Measurements from ENCODE around the gene PBRM1.
"Not testable (repeated sequence)": the region's sequence is repeated elsewhere in the genome, so short reads cannot be mapped to it uniquely, and the experiment has no call there.

The PBRM1 gene

DNA sequence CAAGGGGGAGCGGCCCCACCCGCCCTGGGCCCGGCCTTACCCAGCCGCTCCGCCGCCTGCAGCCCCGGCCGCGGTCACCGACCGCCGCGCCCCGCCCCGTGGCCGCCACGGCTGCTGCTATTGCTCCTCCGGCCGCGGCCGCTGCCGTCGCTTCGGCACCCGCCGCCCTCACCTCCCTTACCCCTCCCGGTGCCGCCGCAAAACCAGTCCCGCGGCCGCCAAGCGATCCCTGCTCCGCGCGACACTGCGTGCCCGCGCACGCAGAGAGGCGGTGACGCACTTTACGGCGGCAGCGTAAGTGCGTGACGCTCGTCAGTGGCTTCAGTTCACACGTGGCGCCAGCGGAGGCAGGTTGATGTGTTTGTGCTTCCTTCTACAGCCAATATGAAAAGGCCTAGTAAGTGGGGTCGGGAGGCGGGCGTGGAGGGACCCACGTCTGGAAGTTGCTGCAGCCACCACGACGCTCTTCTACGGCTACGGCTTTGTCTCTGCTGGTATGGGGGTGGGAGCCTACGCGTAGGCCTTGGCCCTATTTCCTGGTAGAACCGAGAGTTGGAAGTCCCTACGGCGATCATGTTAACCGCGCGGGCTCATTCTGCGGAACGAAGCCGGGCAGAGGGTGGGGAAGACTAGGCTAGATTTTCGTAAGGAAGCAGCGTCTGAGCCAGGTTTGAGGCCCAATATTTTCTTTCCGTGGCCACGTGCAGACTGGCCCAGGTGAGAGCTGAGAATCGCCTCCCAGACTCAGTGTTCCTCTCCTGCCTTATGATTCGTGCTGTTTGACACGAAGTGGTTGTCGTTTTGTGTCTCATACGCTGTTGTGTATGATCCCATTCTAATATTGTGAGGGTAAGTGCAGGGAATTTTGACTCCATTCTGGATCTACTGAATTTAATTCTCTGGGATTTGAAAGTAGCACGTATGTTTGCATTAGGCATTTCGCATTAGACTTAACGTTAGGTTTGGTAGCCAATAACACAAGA lies at the start of gene PBRM1, which contains the start of gene GNL3:
Gene PBRM1, minus strand, starts transcription at position 205 of the 983 bp plus-strand sequence.
Gene GNL3, plus strand, starts transcription at position 324 of the 983 bp plus-strand sequence. Its CDS starts 61 bp downstream, at position 385.
- peak; percentile 98 for DNase-seq (ENCODE audit: low spot score)

DNA sequence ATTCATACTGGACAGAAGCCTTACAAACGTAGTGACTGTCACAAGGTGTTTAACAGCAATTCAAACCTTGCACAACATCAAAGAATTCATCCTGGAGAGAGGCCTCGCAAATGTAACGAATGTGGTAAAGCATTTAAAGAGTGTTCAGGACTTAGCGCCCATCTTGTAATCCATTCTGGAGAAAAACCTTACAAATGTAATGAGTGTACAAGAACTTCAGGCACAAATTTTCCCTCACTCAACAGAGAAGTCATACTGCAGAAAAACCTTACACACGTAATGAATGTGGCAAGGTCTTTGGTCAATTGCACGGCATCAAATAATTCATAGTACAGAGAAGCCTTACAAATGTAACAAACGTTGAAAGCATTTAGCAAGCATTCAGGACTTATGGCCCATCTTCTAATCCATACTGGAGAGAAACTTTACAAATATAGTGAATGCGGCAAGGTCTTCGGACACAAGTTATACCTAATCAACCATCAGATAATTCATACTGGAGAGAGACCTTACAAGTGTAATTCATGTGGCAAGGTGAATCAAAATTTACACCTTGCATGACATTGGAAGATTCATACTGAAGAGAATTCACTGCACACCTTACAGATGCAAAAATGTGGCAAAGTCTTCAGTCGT lies 47.7 kb upstream of the PBRM1 start:
- no peak for DNase-seq (ENCODE audit: low spot score)

DNA sequence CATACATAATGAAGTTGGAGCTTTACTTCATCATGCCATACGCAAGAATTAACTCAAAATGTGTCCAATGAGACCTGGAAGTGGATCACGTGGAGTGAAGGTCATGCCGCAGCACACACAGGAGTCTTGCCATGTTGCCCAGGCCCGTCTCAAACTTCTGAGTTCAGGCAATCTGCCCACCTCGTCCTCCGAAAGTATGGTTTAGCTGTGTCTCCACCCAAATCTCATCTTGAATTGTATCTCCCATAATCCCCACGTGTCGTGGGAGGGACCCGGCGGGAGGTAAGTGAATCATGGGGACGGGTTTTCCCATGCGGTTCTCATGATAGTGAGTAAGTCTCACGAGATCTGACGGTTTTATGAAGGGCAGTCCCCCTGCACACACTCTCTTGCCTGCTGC lies 45.9 kb upstream of the PBRM1 start:
- no peak for DNase-seq (ENCODE audit: low spot score)

DNA sequence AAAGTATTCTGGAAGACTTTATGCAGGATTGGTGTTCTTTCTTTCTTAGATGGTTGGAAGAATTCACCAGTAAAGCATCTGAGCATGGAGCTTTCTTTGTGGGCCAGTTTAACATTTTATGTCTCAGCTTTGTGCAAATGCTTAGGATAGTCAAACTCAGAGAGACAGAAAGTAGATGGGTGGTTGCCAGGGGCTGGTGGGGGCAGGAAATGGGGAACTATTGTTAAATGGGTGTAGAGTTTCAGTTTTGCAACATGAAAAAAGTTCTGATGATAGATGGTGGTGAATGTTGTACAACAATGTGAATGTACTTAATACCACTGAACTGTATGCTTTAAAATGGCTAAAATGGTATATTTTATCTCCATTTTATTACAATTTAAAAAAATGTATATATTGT lies 45.0 kb upstream of the PBRM1 start:
- DNase-seq (ENCODE audit: low spot score) = no peak

DNA sequence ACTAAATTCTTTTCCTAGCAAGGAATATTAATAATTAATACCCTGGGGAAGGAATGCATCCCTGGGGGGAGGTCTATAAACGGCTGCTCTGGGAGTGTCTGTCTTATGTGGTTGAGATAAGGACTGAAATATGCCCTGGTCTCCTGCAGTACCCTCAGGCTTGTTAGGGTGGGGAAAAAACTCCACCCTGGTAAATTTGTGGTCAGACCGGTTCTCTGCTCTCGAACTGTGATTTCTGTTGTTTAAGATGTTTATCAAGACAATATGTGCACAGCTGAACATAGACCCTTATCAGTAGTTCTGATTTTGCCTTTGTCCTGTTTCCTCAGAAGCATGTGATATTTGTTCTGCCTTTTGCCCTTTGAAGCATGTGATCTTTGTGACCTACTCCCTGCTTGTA lies 43.0 kb upstream of the PBRM1 start:
- not testable (repeated sequence) for DNase-seq (ENCODE audit: low spot score)

DNA sequence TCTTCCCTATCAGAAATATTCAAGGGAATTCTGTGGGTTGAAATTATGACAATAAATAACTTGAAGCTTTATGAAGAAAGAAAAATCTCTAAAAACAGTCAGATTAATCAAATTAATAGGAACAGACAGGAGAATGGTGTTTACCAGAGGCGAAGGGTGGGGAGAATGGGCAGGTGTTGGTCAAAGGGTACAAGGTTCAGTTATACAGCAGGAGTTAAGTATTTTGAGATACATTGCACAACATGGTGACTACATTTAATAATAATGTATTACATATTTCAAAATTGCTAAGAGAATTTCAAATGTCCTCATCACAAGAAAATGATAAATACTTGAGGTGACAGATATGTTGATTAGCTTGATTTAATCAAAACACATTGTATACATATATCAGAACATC lies 38.8 kb upstream of the PBRM1 start:
- DNase-seq (ENCODE audit: low spot score) = no peak

DNA sequence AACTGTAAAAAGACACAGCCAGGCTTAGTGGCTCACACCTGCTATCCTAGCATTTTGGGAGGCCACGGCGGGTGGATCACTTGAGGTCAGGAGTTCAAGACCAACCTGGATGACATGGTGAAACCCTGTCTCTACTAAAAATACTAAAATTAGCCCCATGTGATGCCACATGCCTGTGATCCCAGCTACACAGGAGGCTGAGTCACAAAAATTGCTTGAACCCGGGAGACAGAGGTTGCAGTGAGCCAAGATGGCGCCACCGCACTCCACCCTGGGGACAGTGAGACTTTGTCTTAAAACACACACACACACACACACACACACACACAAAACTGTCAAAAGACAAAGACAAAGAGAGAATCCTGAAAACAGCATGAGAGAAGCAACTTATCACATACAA lies 38.2 kb upstream of the PBRM1 start:
- no peak for DNase-seq (ENCODE audit: low spot score)

DNA sequence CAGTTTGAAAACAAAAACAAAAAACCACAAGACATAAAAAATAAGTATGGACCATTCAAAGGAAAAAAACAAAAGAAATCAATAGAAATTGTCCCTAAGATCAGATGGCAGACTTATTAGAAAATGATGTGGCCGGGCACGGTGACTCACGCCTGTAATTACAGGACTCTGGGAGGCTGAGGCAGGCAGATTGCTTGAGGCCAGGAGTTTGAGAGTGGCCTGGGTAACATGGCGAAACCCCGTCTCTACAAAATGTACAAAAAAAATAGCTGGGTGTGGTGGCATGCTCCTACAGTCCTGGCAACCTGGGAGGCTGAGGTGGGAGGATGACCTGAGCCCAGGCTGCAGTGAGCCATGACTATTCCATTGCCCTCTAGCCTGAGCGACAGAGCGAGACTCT lies 36.8 kb upstream of the PBRM1 start:
- DNase-seq (ENCODE audit: low spot score) = no peak

DNA sequence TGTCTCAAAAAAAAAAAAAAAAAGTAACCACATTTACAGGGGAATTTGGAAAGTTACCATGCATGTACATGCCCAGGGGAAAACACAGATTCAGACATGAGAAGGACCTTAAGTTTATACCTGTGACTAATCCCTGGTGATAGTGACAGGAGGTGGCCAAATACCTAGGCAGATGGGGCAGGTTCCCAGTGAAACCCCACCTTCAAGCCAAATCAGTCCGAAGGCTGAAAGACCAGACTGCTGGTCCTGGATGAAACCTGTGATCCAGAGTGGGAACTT lies 36.0 kb upstream of the PBRM1 start:
- no peak for DNase-seq (ENCODE audit: low spot score)

DNA sequence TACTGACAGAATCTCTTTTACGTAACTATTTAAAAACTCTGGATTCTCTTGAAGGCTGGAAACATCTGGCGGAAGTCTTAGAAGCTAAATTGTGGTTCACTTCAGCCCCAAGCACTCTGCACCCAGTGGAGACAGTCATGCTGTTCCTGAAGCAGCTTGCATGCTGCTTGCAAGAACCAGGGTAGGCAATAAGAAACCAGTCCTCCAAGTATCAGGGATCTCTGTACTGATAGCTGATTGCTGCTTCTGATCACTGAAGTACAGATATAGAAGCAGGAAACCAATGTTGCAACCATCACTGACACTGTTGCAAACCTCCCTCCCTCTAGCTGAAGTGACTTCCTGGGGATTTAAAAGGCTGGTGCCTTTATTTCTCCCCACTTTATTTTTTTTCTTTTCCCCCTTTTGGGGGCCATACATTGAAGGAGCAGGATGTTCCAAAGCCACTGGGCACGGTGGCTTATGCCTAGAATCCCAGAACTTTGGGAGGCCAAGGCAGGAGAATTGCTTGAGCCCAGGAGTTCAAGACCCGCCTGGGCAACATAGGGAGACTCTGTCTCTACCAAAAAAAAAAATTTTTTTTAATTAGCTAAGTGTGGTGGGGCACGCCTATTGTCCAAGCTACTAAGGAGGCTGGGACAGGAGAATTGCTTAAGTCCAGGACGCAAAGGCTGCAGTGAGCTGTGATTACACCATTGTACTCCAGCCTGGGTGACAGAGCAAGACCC lies 35.5 kb upstream of the PBRM1 start:
- DNase-seq (ENCODE audit: low spot score) = peak; percentile 66

DNA sequence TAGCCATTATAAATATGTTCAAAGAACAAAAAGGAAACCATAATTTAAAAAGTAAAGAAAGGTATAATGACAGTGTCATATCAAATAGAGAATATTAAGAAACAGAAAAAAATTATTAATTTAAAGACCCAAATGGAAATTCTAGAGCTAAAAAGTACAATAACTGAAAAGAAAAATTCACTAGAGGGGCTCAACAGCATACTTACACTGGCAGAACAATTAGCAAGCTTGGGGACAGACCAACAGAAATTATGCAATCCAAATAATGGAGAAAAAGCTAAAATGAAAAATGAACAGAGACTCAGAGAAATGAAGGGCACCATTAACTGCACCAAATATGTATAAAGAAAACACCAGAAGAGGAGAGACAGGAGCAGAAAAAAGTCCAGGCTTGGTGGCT lies 33.9 kb upstream of the PBRM1 start:
- DNase-seq (ENCODE audit: low spot score) = no peak

DNA sequence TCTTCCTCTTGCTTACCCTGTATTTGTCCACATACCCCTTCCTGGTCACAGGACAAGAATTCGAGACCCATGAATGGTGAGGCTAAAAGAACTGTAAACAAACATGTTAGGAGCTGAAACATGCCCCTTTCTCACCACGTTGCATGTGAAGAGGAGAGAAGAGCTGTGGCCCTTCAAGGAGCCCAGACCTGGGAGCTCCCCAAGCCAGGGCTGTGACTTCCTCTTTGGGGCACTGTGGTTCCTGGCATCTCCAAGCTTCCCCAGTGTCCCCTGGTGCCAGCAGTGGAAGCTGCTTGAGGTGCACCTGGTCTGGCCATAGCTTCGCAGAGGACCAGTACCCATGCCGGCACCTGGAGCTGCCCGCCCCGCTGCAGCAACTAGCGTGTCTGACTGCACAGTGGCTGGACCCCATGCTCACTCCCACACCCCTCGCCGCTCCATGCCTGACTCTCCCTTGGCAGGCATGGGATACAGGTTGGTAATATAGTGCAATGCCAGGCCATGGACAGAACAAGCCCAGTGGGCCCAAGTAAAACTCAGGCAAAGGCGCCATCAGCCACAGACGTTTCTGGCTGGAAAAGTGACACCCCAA lies 30.1 kb upstream of the PBRM1 start:
- peak; percentile 14 for DNase-seq (ENCODE audit: low spot score)

DNA sequence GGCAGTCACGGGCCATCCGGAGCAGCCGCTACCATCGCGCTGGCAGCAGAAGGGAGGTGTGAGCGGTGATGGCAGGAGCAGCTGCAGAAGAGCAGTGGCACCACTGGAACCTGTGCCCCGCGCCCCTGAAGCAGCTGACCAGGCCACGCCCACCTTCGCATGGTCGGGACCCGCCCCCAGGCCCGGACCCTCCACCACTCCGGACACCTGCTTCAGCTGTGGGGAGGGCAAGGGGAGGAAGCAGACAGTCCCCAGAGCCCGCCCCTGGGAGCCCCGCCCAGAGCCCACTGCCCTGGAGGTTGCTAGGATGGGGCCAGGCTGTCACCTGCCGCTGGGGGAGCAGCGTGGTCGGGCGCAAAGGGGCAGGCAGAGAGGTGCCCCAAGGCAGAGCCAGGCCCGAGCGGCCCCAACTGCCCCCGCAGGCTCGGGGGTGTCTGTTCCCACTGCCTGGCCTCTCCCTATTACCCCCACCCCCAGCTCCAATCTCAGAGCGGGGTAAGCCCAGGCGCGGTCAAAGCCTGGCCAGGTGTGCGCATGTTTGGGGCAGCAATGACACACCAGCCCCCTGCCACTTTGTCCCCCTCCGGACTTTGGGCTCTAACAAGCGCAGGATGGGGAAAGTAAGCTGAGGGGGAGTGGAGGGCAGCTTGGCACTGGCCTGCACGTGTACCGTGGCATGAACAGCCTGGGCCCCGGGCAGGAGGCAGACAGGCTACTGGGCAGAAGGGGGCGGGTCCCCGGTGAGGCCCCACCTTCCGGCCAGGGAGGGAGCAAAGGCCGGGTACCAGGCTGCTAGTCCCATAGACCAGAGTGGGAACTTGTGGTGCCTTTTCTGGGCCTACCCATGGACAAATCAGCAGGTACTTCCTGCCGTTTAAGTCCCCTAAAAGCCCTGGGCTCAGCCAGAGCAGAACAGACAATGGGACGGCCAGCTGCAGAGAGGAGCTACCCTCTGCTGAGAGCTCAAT lies 28.9 kb upstream of the PBRM1 start:
- no peak for DNase-seq (ENCODE audit: low spot score)

DNA sequence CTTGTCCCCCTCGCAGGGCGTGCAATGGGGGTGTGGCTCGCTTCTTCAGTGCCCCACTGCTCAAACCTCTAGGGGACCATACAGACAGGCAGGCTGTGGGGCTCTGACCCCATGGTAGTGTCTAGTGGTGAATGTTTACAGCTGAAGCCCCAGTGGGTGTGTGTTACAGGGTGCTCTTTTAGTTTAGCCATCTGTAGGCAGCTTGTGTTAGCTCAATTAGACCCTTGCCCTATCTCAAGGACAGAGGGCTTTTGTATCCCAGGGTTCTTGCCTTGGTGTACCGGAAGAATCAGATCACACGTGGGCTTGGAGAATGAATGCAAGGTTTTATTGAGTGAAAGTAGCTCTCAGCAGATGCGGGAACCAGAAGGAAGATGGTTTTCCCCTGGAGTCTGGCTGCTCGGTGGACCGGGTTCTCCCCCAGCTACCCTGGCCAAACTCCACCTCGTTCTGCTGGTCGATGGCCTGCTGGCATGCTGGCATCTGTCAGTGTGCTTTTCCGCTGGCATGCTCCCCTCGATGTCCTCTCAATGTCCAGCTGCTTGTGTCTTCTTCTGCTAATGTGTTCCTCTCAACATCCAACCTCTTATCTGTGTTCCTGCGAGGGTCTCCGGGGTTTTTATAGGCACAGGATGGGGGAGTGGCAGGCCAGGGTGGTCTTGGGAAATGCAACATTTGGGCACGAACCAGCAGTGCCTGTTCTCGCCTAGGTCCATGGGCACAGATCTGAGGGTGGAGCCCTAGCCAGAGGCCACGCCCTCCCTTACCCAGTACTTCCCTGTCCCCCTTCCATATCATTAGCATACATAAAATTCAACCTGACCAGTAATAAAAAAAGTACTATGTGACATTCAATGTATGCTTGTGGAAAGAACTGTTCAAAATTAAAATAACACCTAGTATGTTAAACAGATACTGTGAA lies 26.8 kb upstream of the PBRM1 start:
- DNase-seq (ENCODE audit: low spot score) = peak; percentile 13

DNA sequence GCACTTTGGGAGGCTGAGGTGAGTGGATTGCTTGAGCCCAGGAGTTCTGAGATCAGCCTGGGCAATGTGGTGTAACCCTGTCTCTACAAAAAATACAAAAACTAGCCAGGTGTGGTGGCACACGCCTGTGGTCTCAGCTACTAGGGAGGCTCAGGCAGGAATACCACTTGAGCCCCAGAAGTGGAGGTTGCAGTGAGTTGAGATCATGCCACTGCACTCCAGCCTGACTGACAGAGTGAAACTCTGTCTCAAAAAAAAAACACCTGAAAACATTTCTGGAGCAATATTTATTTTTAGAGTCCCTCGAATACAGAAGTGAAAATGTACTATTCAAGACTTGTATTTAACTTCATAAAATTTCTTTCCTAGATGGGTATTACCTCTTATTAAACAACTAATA lies 24.8 kb upstream of the PBRM1 start:
- no peak for DNase-seq (ENCODE audit: low spot score)

DNA sequence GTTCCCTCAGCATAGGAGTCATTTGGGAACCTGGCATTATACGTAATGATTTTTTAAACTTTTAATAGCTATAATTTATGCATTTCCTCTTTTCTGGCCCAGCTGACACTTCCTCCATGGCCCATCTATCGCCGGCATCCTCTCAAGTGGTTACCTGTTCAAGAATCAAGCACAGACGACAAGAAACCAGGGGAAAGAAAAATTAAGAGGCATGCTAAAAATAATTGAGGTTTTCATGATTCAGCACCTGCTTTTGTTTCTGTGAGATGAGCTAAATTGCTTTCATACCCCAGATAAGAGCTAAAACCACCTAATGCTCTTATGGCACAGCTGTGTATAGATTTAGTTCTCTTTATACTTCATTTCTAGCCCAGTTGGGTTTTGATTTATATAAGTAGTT lies 21.9 kb upstream of the PBRM1 start:
- no peak for DNase-seq (ENCODE audit: low spot score)

DNA sequence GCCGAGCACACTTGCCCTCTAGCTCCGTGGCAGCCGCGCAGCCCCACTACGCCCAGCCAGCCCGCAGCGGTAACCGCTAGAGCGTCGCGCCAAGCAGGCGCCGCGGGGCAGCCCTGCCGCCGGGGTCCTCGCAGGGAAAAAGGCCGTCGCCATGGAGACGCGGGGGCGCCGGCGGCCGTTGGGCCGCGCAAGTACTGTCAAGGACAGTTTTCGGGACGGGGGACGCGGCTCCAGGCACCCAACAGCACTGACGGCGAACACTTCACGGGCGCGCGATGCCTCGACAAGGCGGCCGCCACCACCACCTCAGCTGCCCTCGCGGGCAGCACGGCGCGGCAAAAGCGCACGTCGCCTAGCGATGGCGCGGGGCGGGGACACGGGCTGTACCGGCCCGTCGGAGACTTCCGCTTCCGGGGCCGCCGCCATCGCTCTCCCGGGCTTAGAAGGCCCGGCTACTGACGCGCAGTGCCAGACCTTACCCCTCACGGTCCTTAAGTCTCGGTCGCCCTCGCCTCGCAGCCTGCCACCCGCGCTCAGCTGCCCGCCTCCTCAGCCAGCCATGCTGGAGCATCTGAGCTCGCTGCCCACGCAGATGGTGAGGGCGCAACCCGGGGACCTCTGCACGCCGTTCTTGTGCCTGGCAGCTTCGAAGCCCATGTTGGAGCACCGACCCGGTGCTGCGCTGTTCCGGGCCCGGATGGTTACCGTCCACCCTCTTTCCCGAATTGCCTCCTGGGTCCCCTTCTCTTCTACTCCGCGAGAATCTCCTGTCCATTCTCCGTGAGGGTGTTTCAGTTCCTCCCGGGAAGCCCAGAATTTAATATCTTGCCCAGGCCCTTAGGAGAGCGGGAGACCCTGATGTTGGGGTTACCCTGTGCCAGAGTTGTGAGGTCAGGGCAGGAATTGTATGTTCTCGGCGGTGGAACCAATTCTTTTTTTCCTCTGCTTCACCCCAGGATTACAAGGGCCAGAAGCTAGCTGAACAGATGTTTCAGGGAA lies 20.3 kb upstream of the PBRM1 start, which contains the start of the genes GLT8D1 and SPCS1:
Gene GLT8D1, minus strand, starts transcription at position 104 of the 999 bp plus-strand sequence. CDS start 5,331 bp downstream, outside the sequence.
Gene SPCS1, plus strand, starts transcription at position 419 of the 999 bp plus-strand sequence. Its CDS starts 141 bp downstream, at position 560.
- peak; percentile 93 for DNase-seq (ENCODE audit: low spot score)

DNA sequence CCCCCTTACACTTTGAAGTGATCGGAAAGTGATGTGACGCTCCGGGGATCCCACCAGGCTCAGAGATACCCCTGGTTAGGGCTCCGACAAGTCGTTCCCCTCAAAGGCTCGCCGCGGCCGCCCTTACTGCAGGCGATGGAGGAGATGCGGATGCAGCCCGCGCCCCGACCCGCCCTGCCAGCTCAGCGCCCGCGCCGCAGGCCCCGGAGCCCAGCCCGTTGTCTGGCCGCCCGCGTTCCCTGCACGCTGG lies 19.6 kb upstream of the PBRM1 start:
- DNase-seq (ENCODE audit: low spot score) = no peak

Data from Ammon's horn (tissue), 1 donor.